ENCODE data around the gene COX7B2. TPM values are rescaled to one million over a fixed set of nuclear protein-coding genes. Genes with fewer than 3 reads are reported as not detected.

Gene COX7B2
- total and polyA plus RNA-seq, 10 of the 15 experiments (the other 5 are each of a cell fraction or from before 2014, with no cell fraction given) = not detected

DNA sequence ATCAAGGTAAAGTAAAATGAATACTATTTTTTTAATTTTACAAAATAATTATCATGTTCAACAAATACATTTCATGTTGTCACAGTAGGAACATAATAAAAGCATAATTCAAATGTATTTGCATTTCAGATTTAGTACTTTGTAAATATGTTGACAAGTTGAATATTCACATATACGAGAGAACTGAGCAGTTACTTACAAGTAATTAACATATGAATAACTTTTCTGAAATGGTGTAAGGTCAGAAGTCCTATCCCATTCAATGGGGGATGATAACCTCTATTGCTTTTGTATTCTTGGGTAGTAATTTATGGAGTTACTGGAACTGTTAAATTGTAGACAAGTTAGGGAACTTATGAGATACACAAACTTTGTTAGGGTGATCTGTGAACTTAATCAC is 191.1 kb downstream of the COX7B2 start:
- Histone ChIP-seq H3K9ac (ENCODE audit: control insufficient read depth, insufficient read depth, low read length) (no peak overlapping the region), H3K4me2 (ENCODE audit: control insufficient read depth, insufficient read depth) (no peak overlapping the region), H3K79me2 (ENCODE audit: control insufficient read depth, insufficient read depth, low read length) (no peaks in the 10 kb centered on the region), H2AFZ (ENCODE audit: control insufficient read depth, low read depth, low read length) (no peak overlapping the region), H3K27me3 (replicated peaks in 1 of 2; ENCODE audit: control insufficient read depth in 2 of 2, insufficient read depth in 2 of 2, low read length in 1 of 2) (no peaks in the 10 kb centered on the region), H3K36me3 (ENCODE audit: control insufficient read depth in 2 of 2, insufficient read depth in 2 of 2, low read length in 1 of 2) (no peaks in the 10 kb centered on the region), H3K4me3 (no peak overlapping the region), H3K27ac (ENCODE audit: control insufficient read depth, insufficient read depth) (no peak overlapping the region), H3K9me3 (replicated peaks; ENCODE audit: control insufficient read depth, insufficient read depth, low read length) (no peaks in the 10 kb centered on the region), H4K20me1 (ENCODE audit: control insufficient read depth, insufficient read depth) (no peaks in the 10 kb centered on the region), H3K4me1 (ENCODE audit: control insufficient read depth, insufficient read depth, low read length) (no peaks in the 10 kb centered on the region)
- no TSS peak for BruUV-seq (replicated peaks)
- in situ Hi-C loops (cut with MboI) = no loop called here
- ATAC-seq = no peak
- 32% methylated on average over 1 of the region's 1 CpG for WGBS (ENCODE audit: insufficient coverage, insufficient replicate concordance, low lambda C conversion rate, missing lambda C conversion rate)
- CTCF ChIA-PET = no interaction called here
- TF ChIP-seq, protein P1, sequence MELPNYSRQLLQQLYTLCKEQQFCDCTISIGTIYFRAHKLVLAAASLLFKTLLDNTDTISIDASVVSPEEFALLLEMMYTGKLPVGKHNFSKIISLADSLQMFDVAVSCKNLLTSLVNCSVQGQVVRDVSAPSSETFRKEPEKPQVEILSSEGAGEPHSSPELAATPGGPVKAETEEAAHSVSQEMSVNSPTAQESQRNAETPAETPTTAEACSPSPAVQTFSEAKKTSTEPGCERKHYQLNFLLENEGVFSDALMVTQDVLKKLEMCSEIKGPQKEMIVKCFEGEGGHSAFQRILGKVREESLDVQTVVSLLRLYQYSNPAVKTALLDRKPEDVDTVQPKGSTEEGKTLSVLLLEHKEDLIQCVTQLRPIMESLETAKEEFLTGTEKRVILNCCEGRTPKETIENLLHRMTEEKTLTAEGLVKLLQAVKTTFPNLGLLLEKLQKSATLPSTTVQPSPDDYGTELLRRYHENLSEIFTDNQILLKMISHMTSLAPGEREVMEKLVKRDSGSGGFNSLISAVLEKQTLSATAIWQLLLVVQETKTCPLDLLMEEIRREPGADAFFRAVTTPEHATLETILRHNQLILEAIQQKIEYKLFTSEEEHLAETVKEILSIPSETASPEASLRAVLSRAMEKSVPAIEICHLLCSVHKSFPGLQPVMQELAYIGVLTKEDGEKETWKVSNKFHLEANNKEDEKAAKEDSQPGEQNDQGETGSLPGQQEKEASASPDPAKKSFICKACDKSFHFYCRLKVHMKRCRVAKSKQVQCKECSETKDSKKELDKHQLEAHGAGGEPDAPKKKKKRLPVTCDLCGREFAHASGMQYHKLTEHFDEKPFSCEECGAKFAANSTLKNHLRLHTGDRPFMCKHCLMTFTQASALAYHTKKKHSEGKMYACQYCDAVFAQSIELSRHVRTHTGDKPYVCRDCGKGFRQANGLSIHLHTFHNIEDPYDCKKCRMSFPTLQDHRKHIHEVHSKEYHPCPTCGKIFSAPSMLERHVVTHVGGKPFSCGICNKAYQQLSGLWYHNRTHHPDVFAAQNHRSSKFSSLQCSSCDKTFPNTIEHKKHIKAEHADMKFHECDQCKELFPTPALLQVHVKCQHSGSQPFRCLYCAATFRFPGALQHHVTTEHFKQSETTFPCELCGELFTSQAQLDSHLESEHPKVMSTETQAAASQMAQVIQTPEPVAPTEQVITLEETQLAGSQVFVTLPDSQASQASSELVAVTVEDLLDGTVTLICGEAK (IDR thresholded peaks at IDR 0.05; ENCODE audit: borderline replicate concordance) = no peak
- TF ChIP-seq BHLHE40 (IDR thresholded peaks at IDR 0.05; ENCODE audit: borderline replicate concordance in 1 of 2, low read depth in 2 of 2, low read length in 1 of 2) (no peak), HDAC2 (IDR thresholded peaks at IDR 0.05) (no peak), RAD21 (IDR thresholded peaks at IDR 0.05; ENCODE audit: insufficient read depth, low read depth, low read length) (no peak), NR2F1 (conservative IDR thresholded peaks at IDR 0.05) (no peak), CHD1 (IDR thresholded peaks at IDR 0.05; ENCODE audit: low read depth, low read length) (no peak), CBX5 (IDR thresholded peaks at IDR 0.05; ENCODE audit: low read depth) (no peak), SUZ12 (IDR thresholded peaks at IDR 0.05; ENCODE audit: unreplicated experiment) (no peak), SRF (IDR thresholded peaks at IDR 0.05; ENCODE audit: low read depth in 2 of 2, low read length in 2 of 2) (no peak), IRF4 (IDR thresholded peaks at IDR 0.05; ENCODE audit: low read depth, low read length) (no peak), GABPA (IDR thresholded peaks at IDR 0.05; ENCODE audit: low read depth) (no peak), MYC (IDR thresholded peaks at IDR 0.05; ENCODE audit: insufficient read depth, insufficient read length, insufficient replicate concordance, low read length, severe bottlenecking) (no peak)
- TF ChIP-seq, protein P2, sequence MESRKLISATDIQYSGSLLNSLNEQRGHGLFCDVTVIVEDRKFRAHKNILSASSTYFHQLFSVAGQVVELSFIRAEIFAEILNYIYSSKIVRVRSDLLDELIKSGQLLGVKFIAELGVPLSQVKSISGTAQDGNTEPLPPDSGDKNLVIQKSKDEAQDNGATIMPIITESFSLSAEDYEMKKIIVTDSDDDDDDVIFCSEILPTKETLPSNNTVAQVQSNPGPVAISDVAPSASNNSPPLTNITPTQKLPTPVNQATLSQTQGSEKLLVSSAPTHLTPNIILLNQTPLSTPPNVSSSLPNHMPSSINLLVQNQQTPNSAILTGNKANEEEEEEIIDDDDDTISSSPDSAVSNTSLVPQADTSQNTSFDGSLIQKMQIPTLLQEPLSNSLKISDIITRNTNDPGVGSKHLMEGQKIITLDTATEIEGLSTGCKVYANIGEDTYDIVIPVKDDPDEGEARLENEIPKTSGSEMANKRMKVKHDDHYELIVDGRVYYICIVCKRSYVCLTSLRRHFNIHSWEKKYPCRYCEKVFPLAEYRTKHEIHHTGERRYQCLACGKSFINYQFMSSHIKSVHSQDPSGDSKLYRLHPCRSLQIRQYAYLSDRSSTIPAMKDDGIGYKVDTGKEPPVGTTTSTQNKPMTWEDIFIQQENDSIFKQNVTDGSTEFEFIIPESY (IDR thresholded peaks at IDR 0.05) = no peak
- TF ChIP-seq, protein P3, sequence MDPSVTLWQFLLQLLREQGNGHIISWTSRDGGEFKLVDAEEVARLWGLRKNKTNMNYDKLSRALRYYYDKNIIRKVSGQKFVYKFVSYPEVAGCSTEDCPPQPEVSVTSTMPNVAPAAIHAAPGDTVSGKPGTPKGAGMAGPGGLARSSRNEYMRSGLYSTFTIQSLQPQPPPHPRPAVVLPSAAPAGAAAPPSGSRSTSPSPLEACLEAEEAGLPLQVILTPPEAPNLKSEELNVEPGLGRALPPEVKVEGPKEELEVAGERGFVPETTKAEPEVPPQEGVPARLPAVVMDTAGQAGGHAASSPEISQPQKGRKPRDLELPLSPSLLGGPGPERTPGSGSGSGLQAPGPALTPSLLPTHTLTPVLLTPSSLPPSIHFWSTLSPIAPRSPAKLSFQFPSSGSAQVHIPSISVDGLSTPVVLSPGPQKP (IDR thresholded peaks at IDR 0.05; ENCODE audit: low read depth, low read length) = no peak
- TF ChIP-seq, protein P4, sequence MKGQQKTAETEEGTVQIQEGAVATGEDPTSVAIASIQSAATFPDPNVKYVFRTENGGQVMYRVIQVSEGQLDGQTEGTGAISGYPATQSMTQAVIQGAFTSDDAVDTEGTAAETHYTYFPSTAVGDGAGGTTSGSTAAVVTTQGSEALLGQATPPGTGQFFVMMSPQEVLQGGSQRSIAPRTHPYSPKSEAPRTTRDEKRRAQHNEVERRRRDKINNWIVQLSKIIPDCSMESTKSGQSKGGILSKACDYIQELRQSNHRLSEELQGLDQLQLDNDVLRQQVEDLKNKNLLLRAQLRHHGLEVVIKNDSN (IDR thresholded peaks at IDR 0.05; ENCODE audit: borderline replicate concordance, extremely low read length, insufficient read depth, low read depth, low read length) = no peak
- DNase-seq (ENCODE audit: low read depth, low spot score) = no peak
- intact Hi-C loops (cut with micrococcal nuclease; ENCODE audit: unreplicated experiment) = no loop called here
- POLR2A ChIA-PET = no interaction called here
- RAD21 ChIA-PET (ENCODE audit: unreplicated experiment) = no interaction called here
- FAIRE-seq = no peak
- SMC1A ChIA-PET (ENCODE audit: uncharacterized antibody, unreplicated experiment) = no interaction called here
